ENCODE results near the gene FEM1C. TPM values are rescaled to one million over a fixed set of nuclear protein-coding genes. Genes with fewer than 3 reads are reported as not detected.
A peak's percentile ranks its signal among the peaks of the same experiment; 100 is the strongest.

Gene FEM1C
- total RNA-seq, 4 donors from 2014 or later = 32.0 to 73.9 (median 44.7) TPM

- Histone ChIP-seq H3K9me3 (no peaks in the 10 kb centered on the region), H3K4me1 (peaks cover 0 to 39% (median 9%) of the 10 kb centered on the region in 3 donors), H3K27ac (no peak overlapping the region), H3K27me3 (no peaks in the 10 kb centered on the region), H3K36me3 (no peaks in the 10 kb centered on the region), H3K4me3 (no peak overlapping the region)
- ATAC-seq = no peak
- WGBS, 2 donors (ENCODE audit: low coverage in 1 of 2) = 77 to 83% methylated on average over 3 to 4 of the region's 4 CpGs
- TF ChIP-seq POLR2AphosphoS5 (IDR thresholded peaks at IDR 0.05) (no peak), POLR2A (IDR thresholded peaks at IDR 0.05) (no peak)
These were observed 10.6 kb upstream of the FEM1C start for GRCh38 chr5:115555084-115555633.

GRCh38 chr5:115553082-115553481 is 8.5 kb upstream of the FEM1C start:
- no peak for ATAC-seq
- no peaks in the 10 kb centered on the region for H3K9me3 ChIP-seq
- TF ChIP-seq EP300 (IDR thresholded peaks at IDR 0.05) (no peak), POLR2AphosphoS5 (IDR thresholded peaks at IDR 0.05) (no peak), CTCF (IDR thresholded peaks at IDR 0.05) (no peak), POLR2A (IDR thresholded peaks at IDR 0.05) (no peak)
- no peaks in the 10 kb centered on the region for H3K36me3 ChIP-seq
- no peaks in the 10 kb centered on the region for H3K27me3 ChIP-seq
- no peak overlapping the region for H3K4me3 ChIP-seq
- no peak overlapping the region for H3K27ac ChIP-seq
- peaks cover 0 to 28% (median 6%) of the 10 kb centered on the region in 3 donors for H3K4me1 ChIP-seq
- 88 to 92% methylated on average over 1 to 4 of the region's 4 CpGs for WGBS, 2 donors (ENCODE audit: low coverage in 1 of 2)

- Histone ChIP-seq H3K36me3 (no peaks in the 10 kb centered on the region), H3K4me1 (peaks cover 0 to 13% (median 0%) of the 10 kb centered on the region in 3 donors), H3K27me3 (no peaks in the 10 kb centered on the region), H3K4me3 (no peak overlapping the region), H3K9me3 (no peaks in the 10 kb centered on the region), H3K27ac (no peak overlapping the region)
- ATAC-seq = peak; percentile 40
- 80 to 83% methylated on average over 1 to 4 of the region's 4 CpGs for WGBS, 2 donors (ENCODE audit: low coverage in 1 of 2)
- no peak for TF ChIP-seq EP300 (IDR thresholded peaks at IDR 0.05)
- TF ChIP-seq POLR2AphosphoS5 (IDR thresholded peaks at IDR 0.05) = no peak
- TF ChIP-seq CTCF (IDR thresholded peaks at IDR 0.05) = no peak
- TF ChIP-seq POLR2A (IDR thresholded peaks at IDR 0.05) = no peak
These were observed 6.8 kb upstream of the FEM1C start for GRCh38 chr5:115551415-115551814.

- TF ChIP-seq EP300 (IDR thresholded peaks at IDR 0.05) = no peak
- TF ChIP-seq CTCF (IDR thresholded peaks at IDR 0.05) = peak in 1 of 4 experiments; percentile 40
- H3K36me3 ChIP-seq = no peaks in the 10 kb centered on the region
- H3K27ac ChIP-seq = no peak overlapping the region
- ATAC-seq = no peak
- H3K27me3 ChIP-seq = no peaks in the 10 kb centered on the region
- peaks cover 0 to 13% (median 0%) of the 10 kb centered on the region in 3 donors for H3K4me1 ChIP-seq
- no peak overlapping the region for H3K4me3 ChIP-seq
- peaks cover 0 to 7% (median 0%) of the 10 kb centered on the region in 3 donors for H3K9me3 ChIP-seq
- WGBS, 2 donors (ENCODE audit: low coverage in 1 of 2) = 33 to 92% methylated on average over 1 to 2 of the region's 3 CpGs
These were observed 4.6 kb upstream of the FEM1C start for GRCh38 chr5:115549154-115549553.

- no peak overlapping the region for H3K4me3 ChIP-seq
- WGBS, 2 donors (ENCODE audit: low coverage in 1 of 2) = 91 to 95% methylated on average over 4 of the region's 4 CpGs
- no peak for TF ChIP-seq POLR2A (IDR thresholded peaks at IDR 0.05)
- no peak for TF ChIP-seq CTCF (IDR thresholded peaks at IDR 0.05)
- TF ChIP-seq EP300 (IDR thresholded peaks at IDR 0.05) = no peak
- no peak for TF ChIP-seq POLR2AphosphoS5 (IDR thresholded peaks at IDR 0.05)
- no peak for ATAC-seq
- no peaks in the 10 kb centered on the region for H3K36me3 ChIP-seq
- H3K27me3 ChIP-seq = no peaks in the 10 kb centered on the region
- peaks cover 0 to 13% (median 0%) of the 10 kb centered on the region in 3 donors for H3K4me1 ChIP-seq
- peaks cover 0 to 7% (median 0%) of the 10 kb centered on the region in 3 donors for H3K9me3 ChIP-seq
- no peak overlapping the region for H3K27ac ChIP-seq
These were observed 4.1 kb upstream of the FEM1C start for GRCh38 chr5:115548683-115549082.

All from gastroesophageal sphincter (tissue), 4 donors.